ENCODE data around the gene TIMELESS. TPM values are rescaled to one million over a fixed set of nuclear protein-coding genes. Genes with fewer than 3 reads are reported as not detected.

TIMELESS gene
- total RNA-seq, 1 experiment from 2014 or later: 30.9 TPM

GRCh38 chr12:56398324-56398723 lies 50.9 kb downstream of the TIMELESS start:
- Histone ChIP-seq H3K4me2 (no peak overlapping the region), H3K4me1 (replicated peaks; ENCODE audit: insufficient read depth) (no peaks in the 10 kb centered on the region), H3K9me2 (ENCODE audit: insufficient read depth) (no peaks in the 10 kb centered on the region), H3K4me3 (no peak overlapping the region), H3K36me3 (ENCODE audit: low read depth) (no peaks in the 10 kb centered on the region), H3K9me3 (ENCODE audit: insufficient read depth, low read depth) (peaks cover 7% of the 10 kb centered on the region; the same call in 1 of the 2 replicates), H3F3A (ENCODE audit: insufficient read depth, low read depth) (no peaks in the 10 kb centered on the region), H4K20me1 (ENCODE audit: insufficient read depth) (no peaks in the 10 kb centered on the region), H2AFZ (no peak overlapping the region), H3K79me2 (ENCODE audit: low read depth) (no peaks in the 10 kb centered on the region), H3K27me3 (ENCODE audit: insufficient read depth, low read depth) (no peaks in the 10 kb centered on the region; the same call in 1 of the 2 replicates), H3K27ac (no peak overlapping the region)
- no TSS peak for BruUV-seq (replicated peaks)
- CTCF ChIA-PET: no interaction called here
- DNase-seq: no peak
- POLR2A ChIA-PET (ENCODE audit: unreplicated experiment): no interaction called here
- intact Hi-C loops (cut with micrococcal nuclease; ENCODE audit: unreplicated experiment): no loop called here
- TF ChIP-seq CTCF (conservative IDR thresholded peaks at IDR 0.05) (no peak), EZH2 (IDR thresholded peaks at IDR 0.05; ENCODE audit: low read depth) (no peak)

DNA sequence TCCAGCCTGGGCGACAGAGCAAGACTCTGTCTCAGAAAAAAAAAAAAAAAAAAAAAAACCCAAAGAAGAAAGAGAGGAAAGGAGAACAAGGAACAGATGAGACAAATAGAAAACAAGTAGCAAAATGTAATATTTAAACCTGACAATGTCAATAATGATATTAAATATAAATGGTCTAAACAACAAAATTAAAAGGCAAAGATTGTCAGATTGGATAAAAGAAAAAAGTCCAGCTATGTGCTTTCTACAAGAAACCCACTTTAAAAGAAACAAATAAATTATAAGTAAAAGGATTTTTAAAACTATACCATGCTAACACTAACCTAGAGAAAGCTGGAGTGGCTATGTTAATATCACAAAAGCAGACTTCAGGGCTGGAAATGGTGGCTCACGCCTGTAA lies 56.9 kb downstream of the TIMELESS start:
- Histone ChIP-seq H3K4me1 (replicated peaks; ENCODE audit: insufficient read depth) (no peaks in the 10 kb centered on the region), H3K36me3 (ENCODE audit: low read depth) (no peaks in the 10 kb centered on the region), H3K9me3 (ENCODE audit: insufficient read depth, low read depth) (0 out of 2 replicates have a peak, but pooled peaks cover 2% of the 10 kb centered on the region), H4K20me1 (ENCODE audit: insufficient read depth) (no peaks in the 10 kb centered on the region), H3K9me2 (ENCODE audit: insufficient read depth) (no peaks in the 10 kb centered on the region), H3K27ac (no peak overlapping the region), H3K4me3 (no peak overlapping the region), H2AFZ (no peak overlapping the region), H3K79me2 (ENCODE audit: low read depth) (no peaks in the 10 kb centered on the region), H3K27me3 (ENCODE audit: insufficient read depth, low read depth) (no peaks in the 10 kb centered on the region), H3K4me2 (no peak overlapping the region), H3F3A (ENCODE audit: insufficient read depth, low read depth) (no peaks in the 10 kb centered on the region)
- no peak for DNase-seq
- intact Hi-C loops (cut with micrococcal nuclease; ENCODE audit: unreplicated experiment): no loop called here
- TF ChIP-seq CTCF (conservative IDR thresholded peaks at IDR 0.05) (no peak), EZH2 (IDR thresholded peaks at IDR 0.05; ENCODE audit: low read depth) (no peak)
- no TSS peak for BruUV-seq (replicated peaks)
- CTCF ChIA-PET: interaction anchor here (0.6 kb wide), 2 partner anchors 368 to 401 kb away, joined by 3 to 5 read pairs; no protein-coding TSS in a partner anchor
- POLR2A ChIA-PET (ENCODE audit: unreplicated experiment): no interaction called here

DNA sequence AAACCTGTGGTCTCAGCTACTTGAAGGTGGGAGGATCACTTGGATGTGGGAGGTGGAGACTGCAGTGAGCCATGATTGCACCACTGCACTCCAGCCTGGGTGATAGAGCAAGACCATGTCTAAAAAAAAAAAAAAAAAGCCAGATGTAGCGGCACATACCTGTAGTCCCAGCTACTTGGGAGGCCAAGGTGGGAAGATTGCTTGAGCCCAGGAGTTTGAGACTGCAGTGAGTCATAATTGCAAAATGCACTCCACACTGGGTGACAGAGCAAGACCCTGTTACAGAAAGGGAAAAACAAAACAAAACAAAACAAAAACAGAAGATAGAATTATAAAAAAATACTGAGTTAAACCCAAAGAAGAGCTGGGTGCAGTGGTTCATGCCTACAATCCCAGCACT lies 57.5 kb downstream of the TIMELESS start:
- Histone ChIP-seq H2AFZ (no peak overlapping the region), H3K4me2 (no peak overlapping the region), H3F3A (ENCODE audit: insufficient read depth, low read depth) (no peaks in the 10 kb centered on the region), H3K9me3 (ENCODE audit: insufficient read depth, low read depth) (0 out of 2 replicates have a peak, but pooled peaks cover 2% of the 10 kb centered on the region), H3K9me2 (ENCODE audit: insufficient read depth) (no peaks in the 10 kb centered on the region), H3K27ac (no peak overlapping the region), H3K79me2 (ENCODE audit: low read depth) (no peaks in the 10 kb centered on the region), H3K27me3 (ENCODE audit: insufficient read depth, low read depth) (no peaks in the 10 kb centered on the region), H3K36me3 (ENCODE audit: low read depth) (no peaks in the 10 kb centered on the region), H4K20me1 (ENCODE audit: insufficient read depth) (no peaks in the 10 kb centered on the region), H3K4me3 (no peak overlapping the region), H3K4me1 (replicated peaks; ENCODE audit: insufficient read depth) (0 out of 2 replicates have a peak, but pooled peaks cover 3% of the 10 kb centered on the region)
- DNase-seq: no peak
- no TSS peak for BruUV-seq (replicated peaks)
- ChIA-PET POLR2A (ENCODE audit: unreplicated experiment) (no interaction called here), CTCF (interaction anchor here (0.6 kb wide), 2 partner anchors 368 to 400 kb away, joined by 3 to 5 read pairs; no protein-coding TSS in a partner anchor)
- intact Hi-C loops (cut with micrococcal nuclease; ENCODE audit: unreplicated experiment): no loop called here
- TF ChIP-seq CTCF (conservative IDR thresholded peaks at IDR 0.05) (no peak), EZH2 (IDR thresholded peaks at IDR 0.05; ENCODE audit: low read depth) (no peak)
